Stimulated activated CD8-positive, alpha-beta memory T cell treated with anti-CD3 and anti-CD28 coated beads, Interleukin-7, amount 100 ng/mL, for 48 hours (primary cell): ENCODE measurements around the gene CCDC85C.

ENCODE experiments used
- DNase-seq, 2 donors: peaks; one replicate each; pipeline ENCODE4 v3.0.0-alpha.2; 2020; ENCODE audit warnings: low read depth in 1 of 2; ENCODE audit errors: extremely low read depth in 1 of 2

The CCDC85C gene

DNA sequence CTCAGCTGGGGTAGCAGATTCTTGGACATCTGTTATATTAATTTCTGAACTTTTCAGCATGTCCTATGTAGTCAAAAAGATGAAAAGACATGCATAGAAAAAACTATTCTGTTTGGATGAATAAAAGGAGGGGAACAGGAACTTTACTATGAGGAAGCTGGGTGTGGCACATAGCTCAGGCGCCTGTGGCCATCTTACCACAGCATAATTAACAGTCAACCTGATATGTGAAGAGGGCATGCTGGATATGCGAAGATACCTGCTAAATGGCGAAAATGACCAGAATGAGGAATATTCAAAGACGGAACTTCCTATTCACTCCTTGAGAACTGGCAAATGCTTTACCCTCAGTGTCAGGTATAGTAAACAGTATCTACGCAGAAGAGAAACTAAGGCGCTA is 141.8 kb downstream of the CCDC85C start:
- DNase-seq, result no peak

DNA sequence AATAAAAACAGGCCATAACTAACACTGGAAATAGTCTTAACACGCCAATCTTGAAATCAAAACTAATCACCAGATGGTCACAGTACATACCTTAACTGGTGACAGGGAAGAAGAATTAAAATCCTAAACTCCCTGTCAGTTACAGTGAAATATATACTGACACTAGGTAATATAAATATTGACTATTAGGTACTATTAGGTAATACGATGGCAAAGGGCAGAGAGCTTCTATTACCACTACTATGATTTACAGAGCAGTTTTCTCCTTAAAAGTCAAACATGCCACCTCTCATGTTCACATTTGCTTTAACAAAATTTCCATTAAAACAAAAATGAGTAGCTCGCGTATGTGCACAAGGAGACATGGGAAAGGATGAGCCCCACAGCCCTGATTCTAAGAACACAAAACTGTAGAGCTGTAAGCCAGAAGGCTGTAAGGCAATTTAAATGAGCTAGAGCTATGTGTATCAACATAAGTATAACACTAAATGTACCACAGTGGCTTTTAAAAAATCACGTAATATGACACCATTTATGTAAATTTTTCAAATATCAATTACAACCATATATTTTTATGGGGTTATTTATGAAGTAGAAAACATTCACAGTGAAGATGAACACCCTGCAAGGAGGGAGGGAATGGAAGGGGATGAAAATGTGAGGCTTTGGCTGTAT is 142.5 kb downstream of the CCDC85C start:
- no peak for DNase-seq

DNA sequence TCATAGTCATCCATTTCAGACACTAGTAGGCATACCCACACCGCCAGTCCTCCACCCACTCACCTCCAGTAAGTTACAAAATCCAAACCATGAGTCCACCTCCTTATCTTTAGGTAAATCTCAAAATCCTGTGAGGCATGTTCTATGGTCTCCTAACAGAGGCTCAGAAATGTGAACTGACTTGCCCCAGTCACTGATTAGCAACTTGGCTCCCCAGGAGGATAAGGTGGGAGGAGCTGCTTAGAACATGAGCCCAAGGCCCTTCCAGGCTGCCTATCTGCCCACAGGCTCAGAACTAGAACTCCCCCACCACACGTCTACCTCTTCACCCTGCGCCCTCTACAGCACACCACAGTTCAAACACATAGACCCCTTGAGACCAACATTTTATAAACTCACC is 143.2 kb downstream of the CCDC85C start:
- no peak for DNase-seq

DNA sequence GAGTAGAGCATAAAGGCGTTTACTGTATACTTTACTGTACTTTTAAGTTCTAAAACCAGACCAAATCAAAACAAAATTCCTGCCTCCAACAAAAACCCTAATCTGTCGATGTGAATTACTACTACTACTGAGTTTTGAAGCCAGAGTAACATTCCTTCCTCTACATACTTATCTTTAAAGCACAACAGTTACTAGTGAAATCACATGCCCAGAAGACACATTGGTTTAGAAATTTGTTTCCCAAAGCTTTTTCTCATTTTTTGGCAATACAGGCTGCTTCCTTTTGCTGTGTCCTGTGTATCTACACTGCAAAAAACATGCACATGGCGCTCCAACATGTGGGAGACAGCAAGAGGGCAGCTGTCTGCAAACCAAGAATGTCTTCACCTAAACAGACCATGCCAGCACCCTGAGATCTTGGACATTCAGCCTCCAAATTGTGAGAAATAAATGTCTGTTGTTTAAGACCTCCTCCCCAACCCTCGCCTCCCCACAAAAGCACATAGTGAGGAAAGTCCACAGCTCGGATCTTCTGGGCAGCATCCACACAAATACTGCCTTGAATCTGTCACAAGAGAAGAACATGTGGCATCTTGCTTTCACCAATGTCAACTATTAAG is 144.4 kb downstream of the CCDC85C start:
- DNase-seq, result no peak

DNA sequence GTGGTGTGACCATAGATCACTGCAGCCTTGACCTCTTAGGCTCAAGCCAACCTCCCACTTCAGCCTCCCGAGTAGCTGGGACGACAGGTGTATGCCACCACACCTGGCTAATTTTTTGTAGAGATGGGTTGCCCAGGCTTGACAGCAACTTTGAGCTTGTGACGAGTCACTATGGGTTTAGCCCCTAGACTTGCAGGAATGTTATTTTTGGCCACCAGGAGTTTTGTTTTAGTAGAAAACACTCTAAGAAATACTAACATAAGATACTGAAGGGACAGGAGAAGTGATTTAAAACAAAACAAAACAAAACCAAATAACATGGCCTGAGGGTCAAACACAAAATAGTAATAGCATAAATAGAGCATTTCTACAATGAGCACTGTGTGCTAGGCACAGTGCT is 149.8 kb downstream of the CCDC85C start:
- DNase-seq, result no peak

DNA sequence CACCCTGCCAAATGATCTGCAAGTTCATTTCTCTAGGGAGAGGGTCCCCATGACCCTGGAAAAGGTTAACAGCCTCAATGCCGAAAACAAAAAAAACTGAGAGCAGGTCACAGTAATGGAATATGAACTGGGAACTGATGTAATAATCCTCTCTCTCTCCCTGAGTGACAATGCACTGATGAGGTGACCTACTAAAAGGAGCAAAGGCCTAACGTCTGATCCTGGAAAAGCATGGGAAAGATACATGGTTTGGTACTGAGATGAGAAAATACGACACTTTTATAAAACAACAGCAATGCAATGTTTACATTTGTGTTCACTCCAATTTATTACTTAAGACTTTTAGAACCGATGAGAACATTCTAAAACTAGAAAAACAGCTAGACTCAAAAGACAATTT is 151.0 kb downstream of the CCDC85C start:
- DNase-seq, result no peak

DNA sequence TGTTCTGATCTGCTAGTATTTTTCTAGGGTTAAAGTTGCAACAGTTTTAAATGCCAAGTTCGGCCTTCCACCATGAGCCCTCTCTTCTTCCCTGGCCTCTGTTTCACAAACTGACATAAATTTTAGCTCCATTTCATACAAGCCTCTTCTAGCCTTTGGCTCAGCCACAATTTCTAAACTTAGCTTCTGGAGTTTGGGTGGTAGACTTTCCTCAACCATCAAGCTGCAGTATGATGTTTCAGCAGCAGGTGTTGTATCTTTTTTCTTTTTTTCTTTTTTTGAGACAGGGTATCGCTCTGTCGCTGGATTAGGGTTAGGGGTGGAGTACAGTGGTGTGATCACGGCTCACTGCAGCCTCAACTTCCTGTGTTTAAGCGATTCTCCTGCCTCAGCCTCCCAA is 152.8 kb downstream of the CCDC85C start:
- DNase-seq, result no peak

DNA sequence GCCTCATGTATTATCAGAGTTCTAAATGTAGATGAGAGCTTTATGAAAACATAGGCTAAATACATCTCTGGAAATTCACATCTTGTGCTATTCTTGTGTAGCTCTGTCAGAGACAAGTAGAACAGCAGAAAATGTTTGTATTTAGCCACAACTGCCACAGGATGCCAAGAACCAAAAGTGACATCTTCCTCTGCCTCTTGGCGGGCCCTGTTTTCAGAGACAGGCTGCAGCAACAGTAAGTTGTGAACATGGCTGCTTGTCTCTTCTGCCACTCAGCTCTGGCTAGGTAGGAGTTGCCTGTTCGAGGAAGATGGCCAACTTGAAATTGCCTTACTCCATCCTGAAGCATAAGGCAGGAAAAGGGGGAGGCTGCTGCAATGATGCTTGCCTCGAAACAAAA is 153.7 kb downstream of the CCDC85C start:
- no peak for DNase-seq
